ENCODE data around the gene FOSL2.

DNA sequence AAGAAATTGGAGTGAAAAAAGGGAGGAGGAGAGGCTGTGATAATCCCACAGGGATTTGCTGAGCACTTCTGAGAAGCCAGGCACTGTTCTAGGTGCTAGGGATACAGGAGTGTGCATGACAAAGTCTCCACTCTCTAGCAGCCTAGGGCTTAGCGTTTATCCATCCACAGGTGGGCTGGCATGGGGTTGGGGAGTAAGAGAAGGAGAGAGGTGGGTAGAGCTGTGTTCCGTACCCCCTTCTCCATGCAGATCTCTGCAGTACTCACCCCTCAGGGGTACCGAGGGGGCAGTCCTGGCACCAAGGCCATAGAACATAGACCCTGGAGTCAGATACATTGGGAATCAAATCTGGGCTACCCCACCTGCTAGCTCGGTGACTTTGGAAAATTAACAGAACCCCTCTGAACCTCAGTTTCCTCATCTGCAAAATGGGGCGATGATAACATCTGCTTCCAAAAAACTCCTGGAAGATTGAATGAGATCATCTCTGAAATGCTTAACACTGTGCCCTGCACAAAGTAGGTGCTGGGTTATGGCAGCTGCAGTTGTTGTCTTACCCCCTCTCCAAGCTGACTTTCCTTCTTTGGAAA, 18.6 kb downstream of the FOSL2 start:
- no peak for TF ChIP-seq CTCF (IDR thresholded peaks at IDR 0.05)
- no peak for TF ChIP-seq POLR2A (IDR thresholded peaks at IDR 0.05)
